GM18526 (cell line): Measurements from ENCODE around the gene ACP5.

Experiments
- POLR2A ChIP-seq: IDR thresholded peaks from 3 replicates; pipeline ENCODE4 v1.6.1; 2011; ENCODE audit not compliant: insufficient read length; ENCODE audit errors: extremely low read depth

The ACP5 gene

GRCh38 chr19:11577451-11578257 is at the start of gene ACP5:
TSS of gene ACP5 (minus strand) at chr19:11577645. CDS start at chr19:11577317, 328 bp downstream.
- no peak for TF ChIP-seq POLR2A

- no peak for TF ChIP-seq POLR2A
Observed at GRCh38 chr19:11626252-11626651, 48.8 kb upstream of the ACP5 start.

GRCh38 chr19:11624069-11624463 is 46.6 kb upstream of the ACP5 start:
- TF ChIP-seq POLR2A, result no peak

GRCh38 chr19:11620553-11620952 is 43.1 kb upstream of the ACP5 start:
- TF ChIP-seq POLR2A, result no peak

GRCh38 chr19:11617180-11618062 is 40.0 kb upstream of the ACP5 start:
- no peak for TF ChIP-seq POLR2A

- TF ChIP-seq POLR2A, result no peak
Observed at GRCh38 chr19:11612816-11613511, 35.5 kb upstream of the ACP5 start.

GRCh38 chr19:11611730-11612129 is 34.3 kb upstream of the ACP5 start:
- TF ChIP-seq POLR2A, result no peak

GRCh38 chr19:11606484-11606883 is 29.0 kb upstream of the ACP5 start:
- no peak for TF ChIP-seq POLR2A

GRCh38 chr19:11598746-11599145 is 21.3 kb upstream of the ACP5 start:
- TF ChIP-seq POLR2A, result no peak

GRCh38 chr19:11598103-11598483 is 20.6 kb upstream of the ACP5 start:
- no peak for TF ChIP-seq POLR2A

GRCh38 chr19:11597202-11598102 is 20.0 kb upstream of the ACP5 start, which contains the start of gene ZNF627:
TSS of gene ZNF627 (plus strand) at chr19:11597483. CDS start at chr19:11597628, 145 bp downstream.
- TF ChIP-seq POLR2A, result peak; percentile 95

- no peak for TF ChIP-seq POLR2A
Observed at GRCh38 chr19:11596156-11596555, 18.7 kb upstream of the ACP5 start.

- TF ChIP-seq POLR2A, result no peak
Observed at GRCh38 chr19:11594084-11594483, 16.6 kb upstream of the ACP5 start.

GRCh38 chr19:11587975-11588631 is 10.7 kb upstream of the ACP5 start:
- no peak for TF ChIP-seq POLR2A
